Skin of body (tissue), 2 donors: ENCODE measurements around the gene TRIM67. TPM values are rescaled to one million over a fixed set of nuclear protein-coding genes. Genes with fewer than 3 reads are reported as not detected.
"Not testable (repeated sequence)": the region's sequence is repeated elsewhere in the genome, so short reads cannot be mapped to it uniquely, and the experiment has no call there.

ENCODE experiments used
- DNase-seq: peaks from one replicate; lab custom pipeline; 2025; lab: John Stamatoyannopoulos, UW
- total RNA-seq: library from RNA; depleted of rRNA; stranded (reverse); fragments of >200 nt; gene quantifications from one replicate; pipeline ENCODE4 v1.2.3, GENCODE V29; 2014

TRIM67 gene
- total RNA-seq, result 0.10 TPM

DNA sequence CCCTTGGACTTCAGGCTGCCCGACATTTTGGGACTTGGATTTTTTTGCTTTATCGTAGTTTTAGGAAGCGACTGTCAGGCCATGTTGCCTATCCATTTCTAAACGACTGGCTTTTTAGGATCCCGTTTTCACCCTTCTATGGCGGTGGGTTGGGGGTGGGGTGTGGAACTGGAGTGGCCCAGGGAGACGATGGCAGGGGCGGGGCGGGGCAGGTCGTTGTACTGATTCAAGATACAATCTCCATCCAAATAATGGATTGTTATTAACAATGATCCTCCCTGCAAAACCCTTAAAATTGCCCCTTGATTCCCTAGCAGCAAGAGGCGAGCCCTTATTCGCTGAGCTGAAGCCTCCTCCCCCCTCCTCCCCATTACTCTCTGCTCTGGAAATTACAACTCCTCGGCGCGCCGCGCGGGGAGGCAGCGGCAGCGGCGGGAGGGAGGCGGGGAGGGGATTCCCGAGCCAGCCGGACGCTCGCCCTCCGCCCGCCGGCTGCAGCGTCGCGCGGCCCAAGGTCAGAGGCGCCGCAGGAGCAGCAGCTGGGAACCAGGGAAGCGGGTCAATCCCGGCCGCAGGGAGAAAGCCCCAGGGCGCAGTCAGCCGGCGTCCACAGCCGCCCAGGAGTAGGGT lies at the start of gene TRIM67:
Gene TRIM67 (plus strand): TSS at position 392 of the 630 bp plus-strand sequence. CDS start 912 bp downstream, outside the sequence.
- no peak for DNase-seq

DNA sequence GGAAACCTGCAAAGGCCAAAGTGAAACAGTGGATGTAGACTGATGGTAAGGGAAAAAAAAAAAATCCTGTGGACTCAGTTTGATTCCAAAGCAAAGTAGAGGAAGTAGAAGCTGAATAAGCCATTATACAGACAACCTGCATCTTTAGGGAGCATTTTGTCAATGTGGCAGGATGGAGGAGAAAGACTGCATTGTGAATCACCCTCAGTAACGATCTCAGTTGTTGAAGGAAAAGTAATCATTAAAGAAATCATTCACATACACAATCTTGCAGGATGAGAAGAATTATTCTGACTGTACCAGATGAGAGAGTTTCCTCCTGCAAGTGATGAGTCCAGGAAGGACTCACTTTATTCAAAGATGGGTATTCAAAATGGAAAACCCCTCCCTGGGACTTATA lies 45.1 kb upstream of the TRIM67 start:
- DNase-seq, result no peak

DNA sequence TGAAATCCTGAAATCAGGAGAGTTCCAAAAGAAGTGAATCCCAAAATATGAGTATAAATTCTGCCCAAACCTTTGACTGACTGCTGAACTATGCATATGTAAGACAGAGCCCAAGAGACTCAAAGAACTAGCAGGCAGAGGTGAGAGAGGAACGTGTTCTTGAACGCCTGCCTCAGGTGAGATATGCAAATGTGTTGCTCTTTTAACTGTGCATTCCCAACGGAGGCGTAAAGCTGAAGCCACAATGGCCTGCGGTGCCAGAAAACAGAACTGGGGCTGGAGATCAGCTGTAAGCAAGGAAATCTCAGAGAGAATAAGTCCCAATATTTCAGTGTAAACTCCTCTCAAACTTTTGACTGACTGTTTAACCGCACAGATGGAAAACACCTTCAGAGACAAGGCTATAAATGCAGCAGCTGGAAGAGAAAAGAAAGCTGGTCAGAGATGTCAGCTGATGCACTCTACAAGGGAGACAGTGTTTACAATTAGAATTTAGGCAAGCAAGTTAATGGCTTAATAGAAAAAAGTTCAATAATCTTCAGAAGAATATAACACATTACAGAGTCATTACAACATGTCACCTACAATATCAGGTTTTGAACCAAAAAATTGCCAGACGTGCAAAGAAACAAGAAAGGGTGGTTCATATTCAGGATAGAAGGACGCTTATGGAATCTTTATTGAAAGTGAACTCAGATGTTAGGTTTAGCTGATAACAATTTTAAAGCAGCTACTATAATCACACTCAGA lies 43.0 kb upstream of the TRIM67 start:
- DNase-seq, result no peak

DNA sequence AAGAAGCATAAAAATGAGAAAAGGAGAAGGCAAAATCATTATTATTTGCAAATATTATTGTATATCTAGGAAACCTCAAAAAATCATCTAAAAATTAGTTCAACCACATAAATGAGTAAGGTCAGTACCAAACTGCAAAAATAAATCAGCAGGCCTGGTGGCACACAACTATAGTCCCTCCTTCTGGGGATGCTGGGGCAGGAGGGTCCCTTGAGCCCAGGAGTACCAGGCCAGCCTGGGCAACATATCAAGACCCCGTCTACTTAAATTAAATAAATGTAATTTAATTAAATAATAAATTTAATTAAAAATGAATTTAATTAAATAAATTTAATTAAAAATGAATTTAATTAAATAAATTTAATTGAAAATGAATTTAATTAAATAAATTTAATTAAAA lies 40.3 kb upstream of the TRIM67 start:
- no peak for DNase-seq

DNA sequence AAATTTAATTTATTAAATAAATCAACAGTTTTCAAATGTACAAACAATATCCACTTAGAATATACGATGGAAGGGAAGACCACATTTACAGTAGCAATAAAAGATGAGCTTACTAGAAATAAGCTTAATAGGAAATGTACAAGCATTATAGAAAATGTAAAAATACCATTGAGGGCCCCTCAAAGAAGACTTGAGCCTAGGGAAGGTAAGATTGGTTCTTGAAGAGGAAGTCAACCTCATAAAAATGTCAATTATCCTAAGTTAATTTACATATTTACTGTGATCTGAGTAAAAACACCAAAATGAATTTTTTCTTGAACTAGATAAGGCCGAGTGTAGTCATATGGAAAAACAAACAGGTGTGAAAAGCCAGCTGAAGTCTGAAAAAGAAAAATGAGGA lies 39.7 kb upstream of the TRIM67 start:
- DNase-seq, result no peak

DNA sequence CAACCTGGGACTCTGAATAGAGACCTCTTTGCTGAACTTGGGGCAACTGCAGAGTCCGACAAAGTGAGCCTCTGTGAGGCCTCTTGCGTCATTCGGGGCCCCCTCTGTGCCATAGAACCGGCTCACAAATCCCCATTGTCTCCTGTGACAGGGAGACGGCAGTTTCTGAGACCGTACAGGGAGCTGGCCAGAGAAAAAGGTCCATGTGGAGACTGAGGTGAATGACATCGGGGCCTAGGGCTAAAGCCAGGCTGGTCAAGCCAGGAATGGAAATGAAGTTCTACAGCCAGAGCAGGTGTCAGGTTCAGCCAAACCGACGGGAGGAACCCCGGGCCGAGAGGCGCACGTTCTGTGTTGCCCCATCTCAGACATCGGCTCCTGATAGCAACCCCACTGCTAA lies 37.1 kb upstream of the TRIM67 start:
- no peak for DNase-seq

DNA sequence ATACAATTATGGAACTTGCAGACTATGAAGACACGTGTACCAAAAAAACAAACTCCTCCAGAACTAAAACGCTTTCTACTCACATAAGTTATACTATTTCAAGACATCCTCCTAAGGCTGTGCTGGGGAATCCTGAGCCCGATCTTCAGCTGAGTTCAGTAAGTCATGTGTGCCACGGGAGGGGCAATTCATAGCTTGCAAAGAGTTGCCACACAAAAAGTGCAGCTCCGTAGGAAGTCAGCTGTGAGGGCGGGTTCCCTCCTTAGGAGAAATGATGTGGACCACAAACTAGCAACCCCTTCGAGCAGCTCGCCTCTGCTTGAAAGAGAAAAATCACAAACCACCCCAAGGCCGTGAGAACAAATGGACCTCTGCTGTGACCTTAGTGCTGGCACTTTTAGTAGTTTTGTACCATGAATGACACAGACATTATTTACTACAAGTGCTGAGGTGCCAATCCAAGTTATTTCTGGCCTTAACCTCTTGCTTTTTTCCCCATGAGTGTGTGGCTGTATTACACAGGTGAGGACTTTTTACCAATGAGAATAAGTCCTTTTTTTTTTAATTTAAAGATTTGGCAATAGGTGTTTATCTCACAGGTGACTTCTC lies 35.8 kb upstream of the TRIM67 start:
- no peak for DNase-seq

DNA sequence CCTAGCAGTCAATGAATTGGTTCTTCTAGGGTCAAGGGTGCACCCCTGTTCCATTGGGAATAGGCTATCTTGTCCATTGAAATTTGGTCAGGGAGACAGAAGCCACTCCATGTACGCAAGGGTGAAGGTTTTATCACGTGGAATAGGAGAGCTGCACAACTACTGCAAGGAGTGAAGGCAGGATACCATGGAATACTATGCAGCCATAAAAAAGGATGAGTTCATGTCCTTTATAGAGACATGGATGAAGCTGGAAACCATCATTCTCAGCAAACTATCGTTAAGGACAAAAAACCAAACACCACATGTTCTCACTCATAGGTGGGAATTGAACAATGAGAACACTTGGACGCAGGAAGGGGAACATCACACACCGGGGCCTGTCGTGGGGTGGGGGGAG lies 34.8 kb upstream of the TRIM67 start:
- DNase-seq, result not testable (repeated sequence)

DNA sequence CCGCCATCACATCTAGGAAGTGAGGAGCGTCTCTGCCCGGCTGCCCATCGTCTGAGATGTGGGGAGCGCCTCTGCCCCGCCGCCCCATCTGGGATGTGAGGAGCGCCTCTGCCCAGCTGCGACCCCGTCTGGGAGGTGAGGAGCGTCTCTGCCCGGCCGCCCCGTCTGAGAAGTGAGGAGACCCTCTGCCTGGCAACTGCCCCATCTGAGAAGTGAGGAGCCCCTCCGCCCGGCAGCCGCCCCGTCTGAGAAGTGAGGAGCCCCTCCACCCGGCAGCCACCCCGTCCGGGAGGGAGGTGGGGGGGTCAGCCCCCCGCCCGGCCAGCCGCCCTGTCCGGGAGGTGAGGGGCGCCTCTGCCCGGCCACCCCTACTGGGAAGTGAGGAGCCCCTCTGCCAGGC lies 33.4 kb upstream of the TRIM67 start:
- DNase-seq, result not testable (repeated sequence)

DNA sequence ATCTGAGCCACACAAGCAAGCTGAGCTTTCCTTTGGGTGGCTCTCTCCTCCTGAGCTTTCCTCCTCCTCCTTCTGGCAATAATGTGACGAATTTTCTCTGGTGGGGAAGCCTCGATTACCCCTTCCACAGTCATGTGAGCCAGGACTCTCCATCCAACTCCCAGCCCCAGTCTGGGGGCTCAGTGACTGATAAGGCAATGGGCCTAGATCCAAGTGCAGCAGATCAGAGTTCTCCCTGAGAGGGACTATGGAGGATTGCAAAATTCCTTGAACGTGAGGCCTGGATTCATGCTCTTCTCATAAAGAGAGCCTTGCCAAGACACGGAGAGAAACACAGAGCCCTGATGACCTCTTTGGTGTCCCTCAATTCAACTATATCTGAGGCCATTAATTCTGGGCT lies 31.3 kb upstream of the TRIM67 start:
- DNase-seq, result no peak

DNA sequence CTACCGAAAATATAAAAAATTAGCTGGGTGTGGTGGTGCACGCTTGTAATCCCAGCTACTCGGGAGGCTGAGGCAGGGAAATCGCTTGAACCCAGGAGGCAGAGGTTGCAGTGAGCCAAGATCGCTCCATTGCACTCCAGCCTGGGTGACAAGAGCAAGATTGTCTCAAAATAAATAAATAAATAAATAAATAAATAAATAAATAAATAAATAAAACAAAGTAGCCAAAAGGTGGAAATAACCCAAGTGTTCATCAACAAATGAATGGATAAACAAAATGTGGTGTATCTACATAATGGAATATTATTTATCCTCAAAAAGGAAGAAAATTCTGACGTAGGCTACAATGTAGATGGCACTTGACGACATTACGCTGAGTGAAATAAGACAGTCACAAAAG lies 29.3 kb upstream of the TRIM67 start:
- DNase-seq, result not testable (repeated sequence)

DNA sequence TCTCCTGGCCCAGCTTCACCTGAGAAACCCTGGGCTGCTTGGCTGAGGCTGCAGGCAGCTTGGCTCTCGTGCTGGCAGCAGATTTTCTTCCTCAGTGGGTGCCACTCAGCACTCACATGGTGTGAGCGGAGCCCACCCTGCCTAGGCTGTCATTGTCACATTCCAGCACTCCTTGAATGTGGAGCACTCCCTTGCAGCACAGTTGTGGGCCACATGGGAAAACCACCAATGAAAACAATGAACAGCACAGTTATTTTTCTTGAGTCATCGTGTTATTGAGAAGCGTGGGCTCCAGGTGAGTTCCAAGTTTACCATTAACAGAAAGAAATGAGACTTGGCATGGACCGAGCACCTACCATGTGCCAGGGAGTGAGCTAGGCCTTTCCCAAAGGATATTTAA lies 27.2 kb upstream of the TRIM67 start:
- DNase-seq, result no peak

DNA sequence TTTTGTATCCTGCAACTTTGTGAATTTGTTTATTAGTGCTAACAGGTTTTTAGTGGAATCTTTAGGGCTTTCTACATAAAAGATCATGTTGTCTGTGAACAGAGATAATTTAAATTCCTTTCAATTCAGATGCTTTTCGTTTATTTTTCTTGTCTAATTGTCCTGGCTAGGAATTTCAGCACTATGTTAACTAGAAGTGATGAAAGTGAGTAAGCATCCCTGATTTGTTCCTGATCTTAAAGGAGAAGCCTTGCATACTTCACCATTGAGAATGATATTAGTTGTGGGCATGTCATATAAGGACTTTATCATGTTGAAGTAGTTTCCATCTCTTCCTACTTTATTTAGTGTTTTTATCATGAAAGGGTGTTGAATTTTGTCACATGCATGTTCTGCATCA lies 23.6 kb upstream of the TRIM67 start:
- DNase-seq, result no peak

DNA sequence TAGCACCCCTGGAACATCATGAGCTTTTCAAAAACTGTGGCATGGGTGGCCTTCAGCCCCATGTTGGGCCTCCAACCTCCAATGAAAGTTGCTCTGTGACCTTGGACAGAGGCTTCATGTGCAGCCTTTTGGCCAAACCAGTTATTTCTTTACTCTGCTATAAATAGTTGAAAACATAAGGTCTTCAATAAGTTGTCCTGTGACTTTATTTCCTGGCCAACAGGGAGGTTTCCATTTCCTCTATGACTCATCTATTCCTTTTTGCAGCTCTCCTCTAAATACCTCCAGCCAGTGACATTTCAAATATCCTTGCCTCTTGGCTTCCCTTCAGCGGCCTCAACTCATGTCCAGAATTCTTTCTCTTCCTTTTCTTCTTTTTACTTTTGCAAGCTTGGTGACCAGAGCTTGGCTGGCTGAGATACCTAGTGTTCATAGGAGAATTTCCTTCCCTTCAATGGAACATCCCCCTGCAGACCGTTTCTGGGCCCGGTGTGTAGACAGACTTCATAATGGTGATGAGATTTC lies 22.7 kb upstream of the TRIM67 start:
- peak; percentile 7 for DNase-seq

DNA sequence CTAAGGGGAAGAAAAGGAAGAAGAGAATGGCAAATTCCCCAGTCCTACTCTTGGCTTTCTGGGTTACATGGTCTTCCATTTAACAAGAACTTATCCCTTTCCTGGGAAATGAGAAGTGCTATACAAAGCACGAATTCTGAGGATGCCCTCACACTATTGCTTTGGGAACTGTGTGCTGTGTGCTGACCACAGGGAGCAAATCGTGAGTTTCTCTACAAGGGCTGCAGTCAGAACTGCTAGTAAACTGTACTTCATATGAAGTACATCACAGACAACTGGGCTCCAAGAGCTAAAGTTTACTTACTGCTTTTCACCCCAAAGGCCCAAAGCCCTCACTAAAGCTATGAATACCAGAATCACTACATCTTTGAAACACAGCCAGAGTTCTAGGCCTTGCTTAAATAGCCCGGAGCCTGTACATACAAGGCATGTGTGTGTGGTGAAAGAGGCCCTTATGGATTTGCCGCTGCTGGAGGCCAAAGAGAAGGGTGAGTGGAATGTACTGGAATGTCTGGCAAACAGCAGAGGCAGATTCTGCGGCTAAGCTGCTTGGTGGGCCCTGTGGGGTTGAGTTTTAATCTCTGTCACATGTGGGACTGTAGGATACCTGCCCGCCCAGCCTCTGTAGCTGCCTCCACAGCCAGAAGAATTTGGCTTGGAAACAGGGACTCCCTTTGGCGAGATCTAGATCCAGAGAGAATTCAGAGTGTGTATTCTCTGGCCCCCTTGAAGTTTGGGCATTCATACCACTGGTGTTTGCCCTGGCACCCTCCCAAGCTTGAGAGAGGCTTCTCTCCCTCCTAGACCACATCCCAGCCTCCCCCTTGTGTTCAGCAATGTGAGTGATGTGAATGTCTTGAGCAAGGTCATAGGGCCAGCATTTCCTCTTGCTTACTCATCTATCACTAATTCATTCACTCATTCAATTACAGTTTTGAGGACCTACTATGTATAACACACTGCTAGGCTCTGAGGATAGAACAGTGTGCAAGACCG lies 21.9 kb upstream of the TRIM67 start:
- DNase-seq, result peak; percentile 46

DNA sequence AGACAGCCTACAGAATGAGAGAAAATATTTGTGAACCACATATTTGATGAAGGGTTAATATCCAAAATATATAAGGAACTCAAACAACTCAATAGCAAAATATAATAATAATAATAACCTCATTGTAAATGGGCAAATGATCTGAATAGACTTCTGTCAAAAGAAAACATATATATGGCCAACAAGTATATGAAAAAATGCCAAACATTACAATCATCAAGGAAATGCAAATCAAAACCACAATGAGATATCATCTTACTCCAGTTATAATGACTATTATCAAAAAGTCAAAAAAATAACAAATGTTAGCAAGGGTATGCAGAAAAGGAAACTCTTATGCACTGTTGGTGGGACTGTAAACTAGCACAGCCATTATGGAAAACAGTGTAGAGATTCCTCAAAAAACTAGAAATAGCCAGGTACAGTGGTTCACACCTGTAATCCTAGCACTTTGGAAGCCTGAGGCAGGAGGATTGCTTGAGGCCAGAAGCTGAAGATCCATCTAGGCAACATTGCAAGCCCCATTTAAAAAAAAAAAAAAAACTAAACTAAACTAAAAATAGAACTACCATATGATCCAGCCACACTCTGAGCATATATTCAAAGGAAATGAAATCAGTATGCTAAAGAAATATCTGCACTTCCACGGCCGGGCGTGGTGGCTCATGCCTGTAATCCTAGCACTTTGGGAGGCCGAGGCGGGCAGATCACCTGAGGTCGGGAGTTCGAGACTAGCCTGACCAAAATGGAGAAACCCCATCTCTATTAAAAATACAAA lies 17.3 kb upstream of the TRIM67 start:
- DNase-seq, result no peak

DNA sequence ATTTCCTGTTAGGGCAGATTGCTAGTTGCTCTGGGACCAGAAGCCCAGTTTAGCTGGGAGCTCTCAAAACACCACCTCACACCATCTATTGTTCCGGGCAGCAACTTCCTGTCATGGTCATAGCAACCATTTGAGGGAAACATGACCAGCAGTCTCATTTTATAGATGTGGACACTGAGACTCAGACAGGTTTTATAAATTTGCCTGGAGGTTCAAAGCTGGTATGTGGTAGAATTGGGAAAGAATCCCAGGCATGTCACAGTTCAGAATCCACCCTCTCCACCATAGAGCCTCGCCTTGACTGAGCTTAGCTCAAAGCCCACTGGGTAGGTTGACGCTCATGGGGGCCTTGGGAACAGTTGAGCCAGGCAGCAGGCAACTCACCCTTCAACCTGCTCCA lies 14.0 kb upstream of the TRIM67 start:
- no peak for DNase-seq

DNA sequence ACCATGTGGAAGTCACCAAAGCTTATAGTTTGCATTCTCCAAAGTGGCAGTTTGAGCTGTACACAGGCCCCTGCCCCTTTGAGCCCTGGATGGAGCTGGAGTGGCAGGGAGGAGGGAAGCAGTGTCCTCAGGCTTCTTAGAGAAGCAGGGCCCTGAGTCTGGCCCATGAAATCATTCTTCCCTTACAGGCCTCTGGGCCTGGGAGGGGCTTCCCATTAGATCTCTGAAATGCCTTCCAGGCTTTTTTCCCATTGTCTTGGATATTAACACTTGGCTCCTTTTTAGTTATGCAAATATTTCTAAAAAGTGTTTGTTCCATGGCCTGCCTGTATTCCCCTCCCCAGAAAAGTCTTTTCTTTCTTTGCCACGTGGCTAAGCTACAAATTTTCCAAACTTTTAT lies 10.0 kb upstream of the TRIM67 start:
- DNase-seq, result no peak

DNA sequence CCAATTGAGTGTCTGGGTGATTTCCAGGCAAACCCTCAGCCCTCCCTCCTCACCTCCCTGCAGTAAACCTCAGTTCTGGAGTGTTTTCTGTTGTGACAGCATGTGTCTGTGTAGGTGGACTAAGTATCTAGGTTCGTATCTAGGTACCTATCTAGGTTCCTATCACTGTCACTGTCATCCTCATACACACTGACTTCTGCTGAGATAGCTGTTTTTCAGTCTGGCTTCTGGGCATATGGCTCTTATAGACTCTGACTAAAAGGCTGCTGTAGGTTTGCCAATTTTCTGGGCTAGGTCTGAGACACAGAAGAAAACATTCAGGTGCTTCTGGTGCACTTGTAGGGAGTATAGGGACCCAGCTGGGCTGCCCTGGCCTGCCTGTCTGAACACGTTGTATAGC lies 8.1 kb upstream of the TRIM67 start:
- DNase-seq, result no peak

DNA sequence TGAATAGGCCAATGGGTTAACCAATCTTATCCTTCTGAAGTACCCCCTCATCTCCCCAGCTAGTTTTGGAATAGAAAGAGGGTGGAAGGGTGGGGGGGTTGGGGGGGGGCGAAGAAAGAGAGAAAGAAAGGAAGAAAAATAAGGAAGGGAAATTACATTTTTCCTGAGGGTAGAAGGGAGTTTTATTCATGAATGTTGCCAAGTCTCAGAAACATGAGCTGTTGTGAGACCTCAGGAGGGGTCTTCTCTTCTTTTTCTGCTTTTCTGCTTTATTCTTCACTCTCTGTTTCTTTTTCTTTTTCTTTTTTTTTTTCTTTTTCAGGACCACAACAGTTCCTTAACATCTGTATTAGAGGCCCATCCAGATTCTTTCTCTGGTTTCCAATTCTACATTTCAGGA lies 6.0 kb upstream of the TRIM67 start:
- DNase-seq, result no peak

DNA sequence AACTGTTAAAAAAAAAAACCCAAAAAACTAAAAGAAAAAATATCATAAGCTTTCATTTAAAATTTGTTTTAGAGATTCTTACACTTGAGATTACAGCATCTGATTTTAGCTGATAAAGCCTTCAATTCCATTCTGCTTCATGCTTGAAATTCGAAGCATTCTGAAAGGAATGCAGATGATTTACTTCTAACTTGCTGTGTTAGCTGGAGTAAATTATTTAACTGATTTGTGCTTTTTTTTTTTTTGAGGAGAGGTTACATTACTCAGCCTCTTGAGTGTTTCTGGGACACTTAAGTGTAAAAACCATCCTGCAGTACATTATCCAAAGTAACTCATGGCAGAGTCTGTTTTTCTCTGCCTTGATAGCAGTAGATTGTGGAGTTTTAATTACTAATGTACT lies 4.5 kb upstream of the TRIM67 start:
- DNase-seq, result no peak
